GM20000 (cell line): ENCODE data around the gene PMEPA1.

ENCODE experiments used
- DNase-seq: peaks from one replicate; pipeline ENCODE4 v3.0.0; 2012; ENCODE audit warnings: low spot score
- CTCF ChIP-seq: IDR thresholded peaks from 2 replicates; pipeline ENCODE4 v1.5.1; 2012; ENCODE audit warnings: mild to moderate bottlenecking, control low read depth; ENCODE audit errors: extremely low read depth, missing control alignments

PMEPA1 gene

GRCh38 chr20:57723816-57724215 lies 14.0 kb upstream of the PMEPA1 start:
- no peak for DNase-seq
- TF ChIP-seq CTCF, result no peak

- no peak for TF ChIP-seq CTCF
- DNase-seq, result no peak
Measured at GRCh38 chr20:57719951-57720350, 10.1 kb upstream of the PMEPA1 start.

DNA sequence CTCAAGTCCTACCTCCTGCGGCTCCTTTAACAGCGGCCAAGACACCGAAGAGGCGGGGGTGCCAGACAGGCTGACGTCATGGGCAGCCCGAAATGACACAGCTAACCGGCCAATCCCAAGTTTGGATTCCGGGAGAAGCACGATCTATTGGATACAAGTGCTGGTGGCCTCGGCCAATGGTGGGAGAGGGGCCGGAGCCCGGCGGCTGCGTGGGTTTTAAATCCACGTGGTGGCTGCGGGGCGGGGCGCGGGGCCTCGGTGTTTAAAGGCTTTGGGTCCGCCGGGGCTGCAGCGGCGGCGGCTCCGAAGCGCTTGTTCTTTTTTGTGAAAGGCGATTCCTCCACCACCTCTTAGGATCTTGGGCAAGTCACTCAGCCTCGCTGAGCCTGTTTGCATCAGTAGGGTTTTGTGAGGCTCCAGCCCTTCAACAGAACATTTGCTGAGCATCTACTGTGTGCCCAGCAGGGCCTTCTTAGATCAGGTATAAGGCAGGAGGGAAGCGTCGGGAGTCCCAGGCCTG lies 8.7 kb upstream of the PMEPA1 start:
- peak; percentile 94 for DNase-seq
- TF ChIP-seq CTCF, result no peak

GRCh38 chr20:57717797-57718196 lies 8.0 kb upstream of the PMEPA1 start:
- no peak for DNase-seq
- no peak for TF ChIP-seq CTCF

- no peak for DNase-seq
- no peak for TF ChIP-seq CTCF
Measured at GRCh38 chr20:57716901-57717300, 7.1 kb upstream of the PMEPA1 start.

- DNase-seq, result no peak
- TF ChIP-seq CTCF, result no peak
Measured at GRCh38 chr20:57716202-57716601, 6.4 kb upstream of the PMEPA1 start.

DNA sequence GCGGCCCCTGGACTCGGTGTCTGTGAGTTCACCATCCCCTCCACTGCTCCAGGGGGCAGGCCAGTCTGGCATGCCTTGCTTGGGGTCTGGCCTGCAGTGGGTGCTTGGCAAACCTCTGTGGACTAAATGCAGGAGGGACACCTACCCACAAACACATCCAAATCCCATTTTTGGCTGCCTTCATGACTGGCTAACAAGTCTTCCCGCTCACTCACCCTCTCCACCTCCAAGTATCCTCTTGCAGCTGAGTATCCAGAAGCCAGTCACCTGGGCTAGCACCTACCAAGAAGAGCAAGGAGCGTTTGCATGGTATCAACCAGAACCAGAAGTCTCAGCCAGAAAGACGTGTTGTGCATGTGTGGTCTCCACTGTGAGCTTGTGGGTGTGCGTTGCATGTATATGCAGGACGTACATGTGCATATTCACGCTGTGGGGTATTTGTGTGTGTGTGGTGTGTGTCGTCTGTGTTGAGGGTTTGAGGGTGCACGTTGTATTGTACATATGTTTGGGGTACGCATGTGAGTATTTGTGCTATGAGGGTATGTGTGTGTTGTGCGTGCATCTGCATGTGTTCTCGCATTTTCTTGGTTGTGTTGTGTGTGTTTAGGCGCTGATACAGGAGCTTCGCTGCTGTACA lies 5.6 kb upstream of the PMEPA1 start:
- no peak for DNase-seq
- TF ChIP-seq CTCF, result no peak
